Measurements from ENCODE around the gene AK8.

The AK8 gene, protein sequence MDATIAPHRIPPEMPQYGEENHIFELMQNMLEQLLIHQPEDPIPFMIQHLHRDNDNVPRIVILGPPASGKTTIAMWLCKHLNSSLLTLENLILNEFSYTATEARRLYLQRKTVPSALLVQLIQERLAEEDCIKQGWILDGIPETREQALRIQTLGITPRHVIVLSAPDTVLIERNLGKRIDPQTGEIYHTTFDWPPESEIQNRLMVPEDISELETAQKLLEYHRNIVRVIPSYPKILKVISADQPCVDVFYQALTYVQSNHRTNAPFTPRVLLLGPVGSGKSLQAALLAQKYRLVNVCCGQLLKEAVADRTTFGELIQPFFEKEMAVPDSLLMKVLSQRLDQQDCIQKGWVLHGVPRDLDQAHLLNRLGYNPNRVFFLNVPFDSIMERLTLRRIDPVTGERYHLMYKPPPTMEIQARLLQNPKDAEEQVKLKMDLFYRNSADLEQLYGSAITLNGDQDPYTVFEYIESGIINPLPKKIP

DNA sequence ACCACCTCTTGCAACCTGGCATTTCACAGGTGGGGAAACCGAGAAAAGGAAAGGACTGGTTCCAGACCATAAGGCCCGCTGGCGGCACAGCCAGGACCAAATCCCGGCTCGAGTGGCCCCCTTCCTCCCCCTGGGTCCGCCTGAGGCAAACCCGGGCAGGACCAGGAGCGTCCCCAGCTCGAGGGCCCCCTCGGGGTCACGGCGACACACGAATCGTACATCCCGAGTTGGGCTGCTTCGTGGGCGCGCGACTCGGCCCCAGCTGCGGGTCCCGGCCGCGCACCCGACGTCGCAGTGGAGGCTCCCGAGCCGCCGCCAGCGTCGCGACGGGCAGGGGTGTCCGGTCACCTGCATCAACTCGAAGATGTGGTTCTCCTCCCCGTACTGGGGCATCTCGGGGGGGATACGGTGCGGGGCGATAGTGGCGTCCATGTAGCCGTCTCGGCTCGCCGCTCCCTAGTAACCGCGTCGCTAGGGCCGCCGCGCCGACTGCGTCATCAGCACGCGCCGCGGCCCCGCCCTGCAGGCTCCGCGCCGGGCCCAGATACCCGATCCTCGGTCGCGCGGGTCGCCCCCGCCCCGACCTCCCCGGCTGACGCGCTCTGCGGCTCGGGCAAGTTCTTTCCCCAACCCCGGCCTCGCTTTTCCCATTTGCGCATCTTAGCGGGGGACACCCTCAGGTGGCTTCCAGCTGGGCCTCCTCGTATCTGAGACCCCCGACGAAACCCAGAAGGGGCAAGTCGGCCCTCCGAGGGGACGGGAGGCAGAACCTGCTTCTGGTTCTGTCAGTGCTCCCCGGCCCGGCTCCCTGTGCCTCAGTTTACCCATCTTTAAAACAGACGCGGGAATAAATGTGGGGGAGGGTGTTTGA is at the start of gene AK8:
Gene AK8, minus strand, starts transcription at position 461 of the 871 bp plus-strand sequence. Its CDS starts 29 bp downstream, at position 432.
- DNase-seq (ENCODE audit: insufficient read length, low spot score) (peak; percentile 94), FAIRE-seq (peak; percentile 78)

- no peak for DNase-seq (ENCODE audit: insufficient read length, low spot score)
- no peak for FAIRE-seq
Measured at GRCh38 chr9:132927704-132928103, 49.6 kb upstream of the AK8 start.

DNA sequence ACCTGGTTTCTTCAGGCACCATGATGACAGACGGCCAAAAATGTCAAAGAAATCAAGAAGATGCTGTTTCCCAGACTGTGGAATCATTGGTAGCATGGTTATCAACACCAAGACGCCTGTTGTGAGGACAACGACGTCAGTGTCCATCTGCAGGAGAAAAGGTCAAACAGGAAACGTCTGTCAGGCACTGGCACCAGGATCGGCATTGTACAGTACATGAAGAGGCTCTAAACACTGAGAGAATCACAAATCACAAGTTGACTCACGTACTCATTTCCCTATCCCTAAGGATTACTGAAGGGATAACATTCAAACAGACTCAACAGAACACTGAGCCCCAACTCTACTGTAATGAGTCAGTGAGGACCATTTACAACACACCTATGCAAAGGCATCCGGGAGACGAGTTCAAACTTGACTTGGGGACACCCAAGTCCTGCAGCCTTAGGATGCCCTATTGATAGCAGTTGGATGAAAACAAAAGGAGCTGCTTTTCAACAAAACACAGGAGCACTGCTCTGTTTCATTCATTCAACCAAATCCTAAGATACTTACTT is 45.3 kb upstream of the AK8 start:
- FAIRE-seq (no peak), DNase-seq (ENCODE audit: insufficient read length, low spot score) (no peak)

- FAIRE-seq: no peak
- DNase-seq (ENCODE audit: insufficient read length, low spot score): no peak
Measured at GRCh38 chr9:132919614-132920268, 41.7 kb upstream of the AK8 start.

DNA sequence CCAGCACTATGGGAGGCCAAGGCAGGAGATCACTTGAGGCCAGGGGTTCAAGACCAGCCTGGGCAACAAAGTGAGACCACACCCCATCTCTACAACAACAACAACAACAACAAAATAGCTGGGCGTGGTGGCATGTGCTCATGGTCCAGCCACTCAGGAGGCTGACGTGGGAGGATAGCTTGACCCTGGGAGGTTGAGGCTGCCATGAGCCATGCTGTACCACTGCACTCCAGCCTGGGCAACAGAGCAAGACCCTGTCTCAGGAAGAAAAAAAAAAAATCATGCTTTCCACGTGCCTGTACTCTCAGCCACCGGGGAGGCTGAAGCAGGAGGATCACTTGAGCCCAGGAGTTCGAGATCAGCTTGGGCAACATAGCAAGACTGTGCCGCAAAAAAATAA is 36.8 kb upstream of the AK8 start:
- DNase-seq (ENCODE audit: insufficient read length, low spot score): no peak

GRCh38 chr9:132912131-132912530 is 34.0 kb upstream of the AK8 start:
- FAIRE-seq: no peak
- no peak for DNase-seq (ENCODE audit: insufficient read length, low spot score)

More for the DNA sequence above, 36.8 kb upstream of the AK8 start:
- no peak for FAIRE-seq

GRCh38 chr9:132910376-132910775 is 32.3 kb upstream of the AK8 start:
- DNase-seq (ENCODE audit: insufficient read length, low spot score) (no peak), FAIRE-seq (no peak)

GRCh38 chr9:132909311-132909710 is 31.2 kb upstream of the AK8 start:
- FAIRE-seq (no peak), DNase-seq (ENCODE audit: insufficient read length, low spot score) (no peak)

DNA sequence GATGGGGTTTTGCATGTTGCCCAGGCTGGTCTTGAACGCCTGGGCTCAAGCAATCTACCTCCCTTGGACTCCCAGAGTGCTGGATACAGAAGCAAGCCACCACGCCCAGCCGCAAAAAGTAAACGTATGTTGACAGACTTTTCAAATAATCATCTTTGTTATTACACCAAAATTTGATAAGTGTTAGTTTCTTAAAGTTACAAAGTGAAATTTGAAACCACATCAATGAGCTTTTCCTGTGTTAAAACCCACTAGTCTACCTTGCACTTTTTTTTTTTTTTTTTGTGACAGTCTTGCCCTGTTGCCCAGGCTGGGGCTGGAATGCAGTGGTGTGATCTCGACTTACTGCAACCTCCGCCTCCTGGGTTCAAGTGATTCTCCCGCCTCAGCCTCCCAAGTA is 30.6 kb upstream of the AK8 start:
- DNase-seq (ENCODE audit: insufficient read length, low spot score) (no peak), FAIRE-seq (no peak)

DNA sequence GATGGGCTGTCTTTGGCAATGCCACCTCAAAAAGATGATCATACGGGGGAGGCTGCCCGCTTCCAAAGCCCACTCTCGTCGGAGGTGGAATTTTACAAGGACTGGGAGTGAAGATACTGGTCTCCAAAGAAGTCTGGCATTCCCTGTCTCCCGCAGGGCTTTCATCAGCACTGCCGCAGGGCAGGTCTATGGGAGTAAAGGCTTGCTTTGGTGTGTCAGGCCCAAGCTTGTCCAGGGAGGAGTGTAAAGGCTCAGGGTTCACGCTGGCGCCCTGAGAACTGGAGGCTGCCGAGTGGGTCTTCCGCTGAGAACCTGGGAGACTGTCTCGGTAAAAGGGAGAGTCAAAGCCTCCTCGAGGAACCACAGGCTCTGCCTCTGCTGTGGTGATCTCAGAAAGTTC is 27.6 kb upstream of the AK8 start:
- no peak for FAIRE-seq
- no peak for DNase-seq (ENCODE audit: insufficient read length, low spot score)

DNA sequence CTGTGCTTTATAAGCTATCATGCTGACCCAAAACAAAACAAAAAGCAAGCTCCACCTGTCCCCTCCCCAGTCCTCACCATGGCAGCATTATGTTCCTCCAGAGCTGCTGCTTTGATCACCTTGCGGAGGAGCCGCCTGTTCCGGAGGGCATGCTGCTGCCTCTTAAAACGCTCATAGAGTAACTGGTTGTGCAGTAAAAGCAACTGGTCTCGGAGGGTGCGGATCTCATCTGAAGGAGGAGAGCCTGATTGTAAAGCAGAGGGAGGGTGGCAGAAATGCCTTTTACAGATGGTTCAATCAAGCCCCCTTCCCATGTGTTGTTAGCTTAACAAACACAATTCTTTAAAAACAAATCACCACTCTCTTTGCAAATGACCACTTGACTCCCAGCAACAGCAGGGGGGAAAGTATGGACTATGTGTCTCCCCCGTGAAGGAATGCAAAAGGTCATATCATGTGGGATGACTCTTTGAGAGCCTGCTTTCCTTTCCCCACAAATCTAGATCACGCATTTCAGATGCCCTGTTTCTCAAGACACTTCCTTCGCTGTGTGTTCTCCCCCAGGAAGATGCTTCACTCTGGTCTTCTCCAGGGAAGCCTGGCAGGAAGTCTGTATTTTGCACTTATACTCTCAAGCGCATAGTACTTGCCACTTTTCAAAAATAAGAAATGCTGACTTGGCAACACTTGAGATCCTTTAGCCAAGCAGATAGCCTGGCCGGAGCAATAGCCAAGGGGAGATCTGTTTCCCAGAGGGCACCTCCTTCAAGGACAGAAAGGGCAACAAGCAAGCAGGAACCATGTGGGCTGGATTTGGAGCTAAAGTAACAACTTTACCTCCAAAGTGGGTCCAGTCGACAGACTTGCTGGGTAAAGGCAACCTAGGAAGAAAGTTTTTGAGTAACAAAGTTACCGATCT is 25.7 kb upstream of the AK8 start:
- DNase-seq (ENCODE audit: insufficient read length, low spot score): no peak
- FAIRE-seq: no peak

DNA sequence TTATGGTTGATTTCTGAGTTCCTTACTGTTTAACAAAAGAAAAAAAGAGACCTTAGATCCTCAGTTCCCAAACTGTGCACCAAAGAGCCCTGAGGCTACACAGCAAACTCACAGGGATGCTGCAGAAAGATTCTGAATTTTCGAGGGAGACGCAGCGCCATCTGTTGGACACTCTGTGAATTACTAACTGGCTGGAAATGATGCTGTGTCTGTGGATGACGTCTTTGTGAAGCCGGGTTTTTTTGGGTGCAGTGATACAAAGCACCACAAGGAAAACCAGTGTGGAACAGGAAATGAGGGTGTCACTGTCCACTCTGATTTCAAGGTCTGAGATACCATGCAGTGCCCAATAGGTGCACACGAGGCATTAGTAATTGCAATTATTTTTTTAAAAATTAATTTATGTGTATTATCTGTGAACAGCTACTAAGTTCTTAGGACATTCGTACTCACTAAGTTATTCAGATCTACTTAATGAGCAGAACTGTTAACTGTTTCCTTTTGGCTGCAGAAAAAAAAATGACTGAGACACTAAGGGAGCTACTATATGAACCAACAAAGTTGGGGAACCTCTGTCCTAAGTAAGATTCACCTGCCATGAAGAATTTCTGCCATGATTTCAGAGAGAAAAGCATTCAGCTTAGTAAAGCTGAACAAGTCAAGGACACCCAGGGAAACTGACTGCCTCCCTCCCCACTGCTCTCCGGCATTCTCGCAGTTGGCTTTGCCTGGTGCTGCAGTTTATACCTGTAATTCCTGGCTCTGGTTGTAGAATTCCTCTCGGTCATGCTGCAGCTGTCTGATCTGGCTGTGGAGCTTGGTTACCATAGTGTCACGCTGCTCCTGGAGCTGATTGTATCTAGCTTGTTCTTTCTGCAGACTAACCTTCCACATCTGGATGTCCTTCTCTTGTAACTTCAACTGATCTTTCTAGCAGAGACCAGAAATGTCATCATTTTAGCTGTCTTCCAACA is 24.1 kb upstream of the AK8 start:
- peak; percentile 84 for FAIRE-seq

DNA sequence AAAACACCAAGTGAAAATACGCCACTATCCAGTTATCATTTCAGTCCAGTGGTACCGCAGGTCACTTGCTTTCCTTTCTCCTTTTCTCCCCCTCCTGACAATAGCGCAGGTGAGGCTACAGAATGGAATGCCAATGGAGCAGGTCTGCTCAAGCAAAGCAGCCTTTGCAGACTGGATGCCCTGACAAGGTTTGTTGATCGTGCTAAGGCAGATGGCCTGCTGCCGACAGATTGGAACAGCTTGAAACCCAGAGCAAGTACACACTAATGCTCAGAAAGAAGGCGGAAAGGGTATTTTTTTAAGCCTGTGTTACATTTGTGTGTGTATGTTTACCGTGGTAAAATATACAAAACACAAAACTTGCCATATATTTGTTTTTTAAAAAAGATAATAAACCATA is 20.0 kb upstream of the AK8 start:
- FAIRE-seq: no peak
- DNase-seq (ENCODE audit: insufficient read length, low spot score): no peak

More for the DNA sequence above, 24.1 kb upstream of the AK8 start:
- DNase-seq (ENCODE audit: insufficient read length, low spot score): peak; percentile 71

DNA sequence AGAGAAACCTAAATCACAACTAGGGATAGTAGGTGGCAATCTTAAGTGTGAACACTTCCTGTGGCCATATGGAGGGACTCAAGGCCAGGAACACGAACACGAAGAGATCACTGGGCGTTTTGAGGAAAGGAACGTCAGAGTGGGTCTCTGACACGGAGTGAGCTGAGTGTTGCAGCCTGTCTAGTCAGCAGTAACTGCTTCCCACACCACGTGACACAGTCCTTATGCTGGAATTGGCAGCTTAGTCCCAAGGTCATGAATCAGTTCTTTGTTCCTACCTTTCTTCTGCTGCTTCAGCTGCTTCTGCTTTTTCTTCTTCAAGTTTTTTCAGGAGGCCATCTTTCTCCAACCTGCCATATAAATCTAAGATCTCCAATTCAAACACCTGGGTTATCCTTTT is 18.8 kb upstream of the AK8 start:
- FAIRE-seq (no peak), DNase-seq (ENCODE audit: insufficient read length, low spot score) (no peak)

DNA sequence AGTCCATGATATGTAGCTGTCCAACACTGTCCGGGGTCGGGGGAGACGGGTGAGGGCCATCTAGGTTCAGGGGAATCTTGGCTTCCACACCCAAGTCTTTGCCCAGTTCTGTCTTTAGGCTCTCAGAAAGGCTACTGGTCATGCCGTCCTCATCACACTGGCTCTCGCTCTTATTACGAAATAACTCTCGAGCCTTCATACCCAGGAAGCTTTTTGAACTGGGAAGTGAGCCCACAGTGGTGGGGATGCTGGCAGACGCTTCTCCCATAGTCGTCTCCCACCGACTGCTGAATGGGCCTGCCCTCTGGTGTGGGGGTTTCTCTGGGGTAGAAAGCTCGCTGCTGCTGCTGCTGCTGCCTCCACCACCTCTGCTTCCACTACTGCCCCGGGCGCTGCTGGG is 18.2 kb upstream of the AK8 start:
- FAIRE-seq: no peak

DNA sequence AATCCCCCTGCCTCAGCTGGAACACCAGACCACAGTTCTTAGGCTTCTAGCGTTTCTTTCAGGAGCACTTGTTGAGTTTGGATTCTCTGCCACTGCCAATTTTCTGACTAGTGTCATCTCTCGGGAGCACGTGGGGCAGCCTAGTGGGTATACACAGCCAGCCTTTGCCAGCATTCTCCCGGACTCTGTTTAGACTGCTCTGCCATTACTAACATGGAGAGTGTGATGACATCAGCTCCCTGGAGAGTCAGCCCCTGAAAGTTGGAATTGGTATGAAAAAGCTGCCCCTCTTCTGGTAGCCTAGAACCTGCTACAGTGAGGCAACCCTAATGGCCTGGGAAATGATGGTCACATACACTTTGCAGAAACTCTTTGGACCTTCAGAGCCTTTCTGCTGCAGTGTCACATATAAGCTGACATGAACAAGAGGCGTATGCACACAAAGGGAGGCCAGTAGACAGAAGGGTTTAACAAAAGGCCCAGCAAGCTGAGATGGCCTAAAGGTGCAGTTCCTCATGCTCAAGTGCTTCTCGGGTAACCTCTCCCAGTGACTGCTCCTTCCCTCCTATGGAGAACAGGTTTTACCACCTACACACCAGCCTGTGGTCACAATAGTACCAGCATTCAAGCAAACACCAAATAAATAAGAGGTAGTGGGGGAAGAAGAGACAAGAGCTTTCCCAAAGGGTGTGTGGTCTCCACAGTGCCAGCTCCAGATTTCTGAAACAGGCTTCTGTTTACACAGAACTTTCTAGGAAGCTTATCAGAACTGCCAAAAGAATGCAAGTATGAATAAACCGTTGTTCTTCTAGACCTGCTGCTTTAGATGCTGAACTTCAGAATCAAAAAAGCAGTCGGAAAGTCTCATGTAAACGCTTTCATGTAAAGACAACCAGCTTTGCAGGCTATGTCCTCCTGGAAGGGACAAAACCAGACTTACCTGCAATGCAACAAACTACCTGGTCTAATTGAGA is 17.1 kb upstream of the AK8 start:
- no peak for DNase-seq (ENCODE audit: insufficient read length, low spot score)

More for the DNA sequence above, 18.2 kb upstream of the AK8 start:
- DNase-seq (ENCODE audit: insufficient read length, low spot score): no peak

DNA sequence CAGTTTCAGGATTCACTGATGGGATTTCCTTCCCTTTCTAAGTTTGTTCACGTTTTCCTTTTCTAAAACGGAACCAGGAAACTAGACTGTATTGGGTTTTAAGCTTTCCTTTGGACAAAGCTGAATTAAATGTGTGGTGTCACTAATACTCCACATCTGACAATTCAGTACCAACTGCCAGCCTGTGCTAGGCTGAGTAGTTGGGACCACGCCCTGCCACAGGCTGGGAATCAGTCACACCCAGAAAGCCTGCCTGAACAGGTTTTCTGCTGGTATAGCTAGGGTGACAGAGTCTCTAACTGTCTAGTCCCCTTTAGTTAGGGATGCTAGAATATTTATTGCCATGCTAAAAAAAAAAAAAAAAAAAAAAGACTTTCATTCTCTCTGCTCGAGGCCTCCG is 16.3 kb upstream of the AK8 start:
- no peak for DNase-seq (ENCODE audit: insufficient read length, low spot score)
- FAIRE-seq: no peak

More for the DNA sequence above, 17.1 kb upstream of the AK8 start:
- FAIRE-seq: no peak

Data from GM19239 (cell line).